Spleen (tissue), 11 donors: ENCODE measurements around the gene TENM4. TPM values are rescaled to one million over a fixed set of nuclear protein-coding genes. Genes with fewer than 3 reads are reported as not detected.

ENCODE experiments used
- DNase-seq: peaks from one replicate; pipeline ENCODE4 v3.0.0-alpha.2; 2020
- H3K27ac ChIP-seq, 8 donors: fragments of 200-600 bp; sonication (generic) in 7 of 8; 1 replicate in 4 of 8; 2 replicates in 4 of 8; pipeline versions ENCODE4 v1.5.0 to v1.8.0; 2016 to 2021; ENCODE audit warnings: inconsistent platforms in 4 of 8, mild to moderate bottlenecking in 4 of 8, moderate library complexity in 1 of 8
- H3K27me3 ChIP-seq, 7 donors: fragments of 200-600 bp; sonication (generic) in 6 of 7; replicated peaks in 1 of 7; 1 replicate in 4 of 7; 2 replicates in 3 of 7; pipeline versions ENCODE4 v1.5.0 to v1.8.0; 2016 to 2021; ENCODE audit warnings: inconsistent platforms in 3 of 7, mild to moderate bottlenecking in 1 of 7
- H3K36me3 ChIP-seq, 6 donors: fragments of 200-600 bp; sonication (generic) in 5 of 6; 1 replicate in 4 of 6; 2 replicates in 2 of 6; pipeline versions ENCODE4 v1.5.0 to v1.8.0; 2016 to 2021; ENCODE audit warnings: inconsistent platforms in 2 of 6
- H3K4me1 ChIP-seq, 6 donors: fragments of 200-600 bp; sonication (generic) in 5 of 6; 1 replicate in 3 of 6; 2 replicates in 3 of 6; pipeline versions ENCODE4 v1.5.0 to v1.8.0; 2016 to 2021; ENCODE audit warnings: inconsistent platforms in 3 of 6
- H3K4me3 ChIP-seq, 8 donors: fragments of 200-600 bp; sonication (generic) in 7 of 8; 1 replicate in 4 of 8; 2 replicates in 4 of 8; pipeline versions ENCODE4 v1.5.0 to v1.8.0; 2016 to 2021; ENCODE audit warnings: inconsistent platforms in 4 of 8, mild to moderate bottlenecking in 4 of 8, moderate library complexity in 2 of 8
- H3K9me3 ChIP-seq, 8 donors: fragments of 200-600 bp; sonication (generic) in 7 of 8; 1 replicate in 4 of 8; 2 replicates in 4 of 8; pipeline versions ENCODE4 v1.5.0 to v1.8.0; 2016 to 2021; ENCODE audit warnings: inconsistent platforms in 4 of 8
- CTCF ChIP-seq, 11 experiments: fragments of 200-600 bp in 7 of 11; fragments of 450-650 bp in 4 of 11; sonication (generic) in 4 of 11; IDR thresholded peaks in 8 of 11; conservative IDR thresholded peaks in 3 of 11; 1 replicate in 7 of 11; 2 replicates in 4 of 11; pipeline versions ENCODE4 v1.4.0 to v1.8.0; 2016 to 2021; ENCODE audit warnings: antibody characterized with exemption in 11 of 11, inconsistent platforms in 4 of 11, mild to moderate bottlenecking in 1 of 11
- POLR2A ChIP-seq, 3 donors: fragments of 450-650 bp; IDR thresholded peaks; one replicate each; pipeline ENCODE4 v1.5.1; 2017; ENCODE audit warnings: antibody characterized with exemption in 3 of 3, mild to moderate bottlenecking in 1 of 3
- POLR2AphosphoS5 ChIP-seq, 3 donors: sonication (generic); formaldehyde crosslinking; IDR thresholded peaks; one replicate each; pipeline ENCODE4 v1.5.1; 2017; ENCODE audit warnings: antibody characterized with exemption in 3 of 3
- WGBS, 5 donors: extraction: QIAGEN DNeasy Blood & Tissue Kit in 3 of 5; methylation state at CpG; one replicate each; pipeline versions ENCODE4 v1.1.5 to v1.1.7; 2013 to 2018; 5-methylcytosine and 5-hydroxymethylcytosine counted together
- intact Hi-C: fragments of 100-400 bp; cut with DNase I; formaldehyde crosslinking; loops from one replicate; pipeline ENCODE4 v1.15.0; 2023; ENCODE audit warnings: low total_unique reads
- polyA plus RNA-seq, 3 donors: library from polyadenylated mRNA; stranded (reverse); fragments of 200-250 nt; gene quantifications; one replicate each; pipeline ENCODE4 v1.2.1, GENCODE V29; 2013
- total RNA-seq, 7 donors: library from RNA; depleted of rRNA in 3 of 7; stranded (reverse); fragments of >200 nt in 3 of 7; fragmentation: NEBNext Ultra II Directional in 4 of 7; extraction: Animal tissue kit (Norgen Biotek cat#: 25700) in 4 of 7; gene quantifications; one replicate each; pipeline versions ENCODE4 v1.1.0 to v1.2.1, GENCODE V29; 2016 to 2021
- donor health status: healthy with polysubstance abuse.
- donor health status: DM: no; HTN: no; CAD: no; lungs with moderate emphysema.
- donor health status: DM: no; HTN: no; CAD: no.
- donor health status: Bipolar disorder and iron deficiency.
- donor health status: healthy.
- donor health status: DM: no; HTN: no; CAD: no.
- donor health status: DM: yes; HTN: yes; CAD: no.

TENM4 gene
- total and polyA plus RNA-seq, 10 donors: 0.09 to 4.5 (median 1.2) TPM

- Histone ChIP-seq H3K36me3 (no peaks in the 10 kb centered on the region), H3K9me3 (no peaks in the 10 kb centered on the region), H3K4me1 (no peaks in the 10 kb centered on the region), H3K4me3 (no peak overlapping the region), H3K27me3 (peaks cover 0 to 33% (median 0%) of the 10 kb centered on the region in 7 donors), H3K27ac (no peak overlapping the region)
- 87 to 93% (median 89%) methylated on average over 2 of the region's 2 CpGs for WGBS, 5 donors
- TF ChIP-seq POLR2AphosphoS5 (IDR thresholded peaks at IDR 0.05) (no peak), CTCF (IDR thresholded peaks at IDR 0.05 in 8 of 11, conservative IDR thresholded peaks at IDR 0.05 in 3 of 11) (no peak), POLR2A (IDR thresholded peaks at IDR 0.05) (no peak)
- intact Hi-C loops: no loop called here
- DNase-seq: no peak
Observed at GRCh38 chr11:78782725-78783124, 658.1 kb downstream of the TENM4 start.

- intact Hi-C loops: no loop called here
- no peaks in the 10 kb centered on the region for H3K9me3 ChIP-seq
- no peaks in the 10 kb centered on the region for H3K4me1 ChIP-seq
- 82 to 94% (median 86%) methylated on average over 3 of the region's 3 CpGs for WGBS, 5 donors
- TF ChIP-seq CTCF (IDR thresholded peaks at IDR 0.05 in 8 of 11, conservative IDR thresholded peaks at IDR 0.05 in 3 of 11) (no peak), POLR2A (IDR thresholded peaks at IDR 0.05) (no peak), POLR2AphosphoS5 (IDR thresholded peaks at IDR 0.05) (no peak)
- no peaks in the 10 kb centered on the region for H3K36me3 ChIP-seq
- peaks cover 0 to 23% (median 0%) of the 10 kb centered on the region in 7 donors for H3K27me3 ChIP-seq
- H3K27ac ChIP-seq: no peak overlapping the region
- no peak overlapping the region for H3K4me3 ChIP-seq
- DNase-seq: no peak
Observed at GRCh38 chr11:78780889-78781288, 659.9 kb downstream of the TENM4 start.

GRCh38 chr11:78773492-78773891, 667.3 kb downstream of the TENM4 start:
- H3K36me3 ChIP-seq: no peaks in the 10 kb centered on the region
- H3K4me3 ChIP-seq: no peak overlapping the region
- WGBS, 5 donors: 67 to 90% (median 80%) methylated on average over 2 of the region's 2 CpGs
- no peak overlapping the region for H3K27ac ChIP-seq
- TF ChIP-seq CTCF (IDR thresholded peaks at IDR 0.05 in 8 of 11, conservative IDR thresholded peaks at IDR 0.05 in 3 of 11): no peak
- no peak for TF ChIP-seq POLR2A (IDR thresholded peaks at IDR 0.05)
- no peak for TF ChIP-seq POLR2AphosphoS5 (IDR thresholded peaks at IDR 0.05)
- no peak for DNase-seq
- peaks cover 0 to 4% (median 0%) of the 10 kb centered on the region in 7 donors for H3K27me3 ChIP-seq
- intact Hi-C loops: no loop called here
- no peaks in the 10 kb centered on the region for H3K4me1 ChIP-seq
- H3K9me3 ChIP-seq: no peaks in the 10 kb centered on the region

GRCh38 chr11:78773077-78773476, 667.8 kb downstream of the TENM4 start:
- intact Hi-C loops: no loop called here
- Histone ChIP-seq H3K36me3 (no peaks in the 10 kb centered on the region), H3K27me3 (peaks cover 0 to 4% (median 0%) of the 10 kb centered on the region in 7 donors), H3K4me3 (no peak overlapping the region), H3K27ac (no peak overlapping the region), H3K9me3 (no peaks in the 10 kb centered on the region), H3K4me1 (no peaks in the 10 kb centered on the region)
- 75 to 91% (median 82%) methylated on average over 5 of the region's 5 CpGs for WGBS, 5 donors
- TF ChIP-seq POLR2AphosphoS5 (IDR thresholded peaks at IDR 0.05): no peak
- TF ChIP-seq CTCF (IDR thresholded peaks at IDR 0.05 in 8 of 11, conservative IDR thresholded peaks at IDR 0.05 in 3 of 11): no peak
- no peak for TF ChIP-seq POLR2A (IDR thresholded peaks at IDR 0.05)
- DNase-seq: no peak
